Epithelial cell of proximal tubule (primary cell): ENCODE measurements around the gene SEPHS2. TPM values are rescaled to one million over a fixed set of nuclear protein-coding genes. Genes with fewer than 3 reads are reported as not detected.

Experiments
- DNase-seq: peaks from one replicate; pipeline ENCODE4 v3.0.0-alpha.2; 2011; ENCODE audit warnings: low read depth
- H3K4me3 ChIP-seq: 2 replicates; pipeline ENCODE4 v1.5.1; 2011; ENCODE audit warnings: low read depth, mild to moderate bottlenecking, low read length
- CTCF ChIP-seq: conservative IDR thresholded peaks from 2 replicates; pipeline ENCODE4 v1.5.1; 2012; ENCODE audit warnings: low read depth, mild to moderate bottlenecking, low read length
- total RNA-seq: library from RNA; depleted of rRNA; stranded (reverse); fragments of >200 nt; gene quantifications from 2 replicates; pipeline ENCODE4 v1.2.3, GENCODE V29; 2015

The SEPHS2 gene
- total RNA-seq, 1 donor from 2014 or later = 17.6 TPM

GRCh38 chr16:30395992-30396585, 49.6 kb downstream of the SEPHS2 start:
- DNase-seq = no peak
- no peak for TF ChIP-seq CTCF
- H3K4me3 ChIP-seq = peak overlapping the region; percentile 90

- H3K4me3 ChIP-seq = peak within 1 kb of the TSS; percentile 90
- TF ChIP-seq CTCF = peak; percentile 32
- no peak for DNase-seq
These were observed 50.3 kb downstream of the SEPHS2 start, which contains the start of gene ZNF48 for GRCh38 chr16:30395155-30395991. TSS of gene ZNF48 (plus strand) at chr16:30395420. CDS start at chr16:30395795, 375 bp downstream.

- peak overlapping the region; percentile 90 for H3K4me3 ChIP-seq
- DNase-seq = no peak
- TF ChIP-seq CTCF = no peak
These were observed 51.0 kb downstream of the SEPHS2 start for GRCh38 chr16:30394592-30395154.

Other genes with a start within 250 kb of the SEPHS2 start
- gene SULT1A3, start 246.6 kb downstream of the SEPHS2 start, total RNA-seq = 6.6 and 12.1 TPM in 2 replicates
- 0.98 and 4.0 TPM in 2 replicates for gene NPIPB13, start 197.4 kb downstream of the SEPHS2 start, total RNA-seq
- gene CD2BP2, start 90.6 kb downstream of the SEPHS2 start, total RNA-seq = 68.9 and 75.2 TPM in 2 replicates
- 51.8 and 53.6 TPM in 2 replicates for gene TBC1D10B, start 75.4 kb downstream of the SEPHS2 start, total RNA-seq
- not detected in 2 replicates for gene MYL11, start 71.1 kb downstream of the SEPHS2 start, total RNA-seq
- gene SEPTIN1, start 63.3 kb downstream of the SEPHS2 start, total RNA-seq = 0.23 TPM in 1 of 2 replicates, not detected in the other
- gene ZNF48, start 50.5 kb downstream of the SEPHS2 start, total RNA-seq = 12.6 and 15.6 TPM in 2 replicates
- 6.1 and 13.1 TPM in 2 replicates for gene ZNF771, start 38.3 kb downstream of the SEPHS2 start, total RNA-seq
- 108 and 136 TPM in 2 replicates for gene DCTPP1, start 15.8 kb downstream of the SEPHS2 start, total RNA-seq
- not detected in 2 replicates for gene ITGAL, start 26.9 kb upstream of the SEPHS2 start, total RNA-seq
- gene ZNF768, start 80.7 kb upstream of the SEPHS2 start, total RNA-seq = 34.8 and 35.2 TPM in 2 replicates
- gene ZNF747, start 89.0 kb upstream of the SEPHS2 start, total RNA-seq = 5.1 and 7.6 TPM in 2 replicates
- 5.2 and 10.9 TPM in 2 replicates for gene ZNF764, start 112.5 kb upstream of the SEPHS2 start, total RNA-seq
- 8.2 and 9.1 TPM in 2 replicates for gene ZNF688, start 125.8 kb upstream of the SEPHS2 start, total RNA-seq
- gene ZNF785, start 139.8 kb upstream of the SEPHS2 start, total RNA-seq = 3.2 and 7.6 TPM in 2 replicates
- 7.7 and 9.6 TPM in 2 replicates for gene ZNF689, start 164.5 kb upstream of the SEPHS2 start, total RNA-seq
- gene PRR14, start 205.1 kb upstream of the SEPHS2 start, total RNA-seq = 18.1 and 23.8 TPM in 2 replicates
- 20.8 and 46.9 TPM in 2 replicates for gene FBRS, start 212.6 kb upstream of the SEPHS2 start, total RNA-seq